ENCODE results near the gene SSTR5.

The SSTR5 gene

DNA sequence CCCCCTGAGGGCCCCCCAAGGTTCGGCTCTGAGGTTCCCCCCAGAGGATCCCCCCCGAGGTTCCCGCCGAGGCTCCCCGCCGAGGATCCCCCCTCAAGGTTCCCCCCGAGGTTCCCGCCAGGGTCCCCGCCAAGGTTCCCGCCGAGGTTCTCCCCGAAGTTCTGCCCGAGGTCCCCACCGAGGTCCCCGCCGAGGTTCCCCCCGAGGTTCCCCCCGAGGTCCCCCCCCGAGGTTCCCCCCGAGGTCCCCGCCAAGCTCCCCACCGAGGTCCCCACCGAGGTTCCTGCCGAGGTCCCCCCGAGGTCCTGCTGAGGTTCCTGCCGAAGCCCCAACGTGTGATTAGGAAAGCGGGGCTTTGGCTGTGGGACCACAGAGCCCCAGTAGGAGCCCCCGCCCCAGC, 32.2 kb upstream of the SSTR5 start:
- FAIRE-seq, result no peak

DNA sequence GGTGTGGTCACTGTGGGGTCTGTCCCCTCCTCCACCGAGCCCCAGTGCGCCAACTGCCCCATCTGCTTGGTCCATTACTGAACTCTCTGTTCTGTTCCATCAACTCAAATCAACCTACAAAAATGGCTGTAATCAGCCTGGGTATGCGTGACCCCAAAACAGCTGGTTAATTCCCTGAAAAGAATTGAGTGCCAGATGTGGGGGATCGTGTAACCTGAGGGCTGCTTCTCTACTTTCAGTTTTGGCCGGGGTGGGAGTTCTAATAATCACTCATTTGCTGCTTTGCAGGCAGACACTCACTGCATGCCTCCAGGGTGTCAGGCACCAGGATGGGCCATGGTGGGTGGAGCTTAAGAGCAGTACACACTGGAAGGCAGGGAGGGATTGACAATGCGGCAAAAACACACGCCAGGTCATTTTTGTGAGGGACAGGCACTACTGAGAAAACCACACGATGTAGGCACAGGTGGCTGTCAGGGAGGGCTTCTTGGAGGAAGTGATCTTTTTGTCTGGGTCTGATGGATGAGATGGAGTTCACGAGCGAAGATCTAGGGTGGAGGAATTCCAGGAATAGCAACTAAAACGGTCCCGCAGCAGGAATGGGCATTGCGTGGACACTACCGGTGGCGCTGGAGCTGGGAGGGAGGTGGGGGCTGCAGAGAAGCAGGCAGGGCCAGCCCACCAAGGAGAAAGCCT, 30.4 kb upstream of the SSTR5 start:
- no peak for FAIRE-seq

DNA sequence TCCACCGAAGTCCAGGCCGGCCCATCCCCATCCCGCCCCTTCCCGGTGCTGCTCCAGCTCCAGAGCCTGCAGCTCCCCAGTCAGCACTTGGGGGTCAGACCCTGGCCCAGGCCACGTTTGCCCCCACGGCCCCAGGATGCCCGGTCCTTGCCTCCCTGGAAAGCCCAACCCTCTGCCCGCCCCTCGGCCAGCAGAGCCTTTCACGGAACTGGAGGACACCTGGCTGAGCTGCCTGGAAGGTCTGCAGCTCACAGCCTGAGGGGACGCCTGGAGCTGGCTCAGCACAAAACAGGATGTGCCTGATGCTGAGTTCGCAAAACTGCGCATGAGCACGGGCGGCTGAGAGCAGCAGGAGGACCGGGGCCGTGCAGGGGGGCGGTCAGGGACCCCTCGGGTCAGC, 29.7 kb upstream of the SSTR5 start:
- no peak for FAIRE-seq

DNA sequence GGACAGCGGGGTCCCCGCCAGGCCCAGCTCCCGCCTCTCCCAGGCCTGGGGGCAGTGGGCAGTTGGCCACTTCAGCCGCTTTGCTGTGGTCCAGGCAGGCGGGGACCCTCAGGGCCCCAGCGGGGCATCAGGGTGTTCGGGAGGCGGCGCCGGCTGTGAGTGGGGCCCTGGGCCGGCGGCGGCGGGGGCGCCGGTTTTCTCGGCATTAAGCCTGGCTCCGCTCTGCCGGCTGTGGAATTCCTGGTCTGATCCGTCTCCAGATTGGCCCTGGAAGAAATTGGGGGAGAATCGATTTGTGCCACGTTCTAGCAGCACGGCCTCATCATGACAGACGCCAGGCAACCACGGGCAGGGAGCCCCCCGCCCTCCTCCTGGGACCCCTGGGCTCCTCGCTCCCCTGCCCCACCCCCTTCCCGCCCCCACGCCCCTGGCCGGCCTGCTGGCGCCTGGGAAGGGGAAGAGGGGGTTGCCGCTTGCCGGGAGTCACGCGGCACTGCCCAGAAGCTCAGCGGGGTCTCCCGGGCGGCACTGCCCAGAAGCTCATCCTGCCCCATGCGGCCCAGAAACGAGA, 28.6 kb upstream of the SSTR5 start:
- no peak for FAIRE-seq

DNA sequence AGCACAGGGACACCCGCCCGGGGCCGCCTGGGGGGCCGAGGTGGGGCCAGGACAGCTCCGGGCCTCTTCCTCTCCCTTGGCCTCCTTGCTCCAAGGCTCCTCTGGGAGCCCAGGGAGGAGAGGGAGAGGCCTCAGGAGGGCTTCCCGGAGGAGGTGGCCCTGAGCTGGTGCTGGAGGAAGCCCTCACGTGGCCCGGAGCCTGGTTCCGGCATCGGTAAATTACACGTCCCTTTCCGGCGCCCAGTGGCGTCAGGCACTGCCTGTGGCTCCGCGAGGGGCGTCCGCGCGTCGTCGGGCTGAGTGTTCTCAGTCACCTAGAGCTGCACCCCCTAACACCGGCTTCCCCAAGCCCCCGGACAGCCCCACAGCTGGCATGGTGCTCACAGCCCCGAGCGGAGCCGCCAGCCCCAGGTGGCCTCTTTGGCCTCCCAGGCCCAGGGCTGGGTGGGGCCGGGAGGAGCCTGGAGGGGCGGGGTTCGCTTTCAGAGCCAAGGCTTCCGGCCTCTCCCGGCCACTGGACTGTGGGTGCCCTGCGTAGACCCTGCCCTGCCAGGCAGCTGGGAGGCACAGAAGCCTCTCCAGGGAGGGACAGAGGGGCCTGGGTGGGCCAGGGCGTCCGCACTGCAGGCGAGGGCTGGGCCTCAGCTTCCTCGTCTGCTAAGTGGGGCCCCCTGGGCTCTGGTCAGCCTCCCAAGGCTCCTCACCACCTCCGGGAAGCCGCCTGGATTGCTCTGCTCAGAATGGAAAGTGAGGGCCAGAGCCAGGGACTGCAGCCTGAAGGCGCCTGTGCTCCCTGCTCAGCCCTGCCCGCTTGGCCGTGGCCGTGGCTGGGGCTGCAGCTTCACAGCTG, 27.9 kb upstream of the SSTR5 start:
- no peak for FAIRE-seq

DNA sequence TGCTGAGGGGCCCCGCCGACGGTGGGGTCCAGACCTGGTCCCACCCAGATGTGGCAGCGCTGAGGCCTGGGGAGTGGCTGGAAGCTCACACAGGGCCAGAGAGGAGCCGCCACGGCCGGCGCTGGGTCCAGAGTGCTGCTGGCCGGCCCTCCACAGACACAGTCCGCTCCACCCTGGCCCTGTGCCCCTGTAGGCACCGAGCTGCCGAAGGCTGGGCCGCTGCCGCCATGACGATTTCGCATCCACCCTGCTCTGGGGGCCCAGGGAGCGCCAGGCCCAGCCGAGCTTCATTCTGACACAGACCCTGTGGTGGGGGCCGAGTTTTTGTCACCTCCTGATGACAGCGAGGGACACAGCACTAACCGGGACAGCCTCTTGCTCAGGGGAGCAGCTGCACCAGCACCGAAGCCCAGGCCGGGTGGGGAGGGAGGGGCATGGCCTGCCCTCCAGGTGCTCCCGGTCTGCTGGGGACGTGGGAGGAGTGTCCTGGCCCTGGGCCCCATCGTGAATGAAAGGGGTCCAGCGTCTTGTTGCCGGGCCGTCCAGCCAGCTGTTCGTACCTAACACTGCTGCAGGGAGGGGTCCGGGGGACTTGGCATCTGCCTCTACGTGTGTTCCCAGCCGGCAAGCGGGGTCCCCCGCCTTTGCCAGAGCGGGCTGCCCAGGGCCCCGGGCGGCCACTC, 27.1 kb upstream of the SSTR5 start:
- FAIRE-seq, result no peak

DNA sequence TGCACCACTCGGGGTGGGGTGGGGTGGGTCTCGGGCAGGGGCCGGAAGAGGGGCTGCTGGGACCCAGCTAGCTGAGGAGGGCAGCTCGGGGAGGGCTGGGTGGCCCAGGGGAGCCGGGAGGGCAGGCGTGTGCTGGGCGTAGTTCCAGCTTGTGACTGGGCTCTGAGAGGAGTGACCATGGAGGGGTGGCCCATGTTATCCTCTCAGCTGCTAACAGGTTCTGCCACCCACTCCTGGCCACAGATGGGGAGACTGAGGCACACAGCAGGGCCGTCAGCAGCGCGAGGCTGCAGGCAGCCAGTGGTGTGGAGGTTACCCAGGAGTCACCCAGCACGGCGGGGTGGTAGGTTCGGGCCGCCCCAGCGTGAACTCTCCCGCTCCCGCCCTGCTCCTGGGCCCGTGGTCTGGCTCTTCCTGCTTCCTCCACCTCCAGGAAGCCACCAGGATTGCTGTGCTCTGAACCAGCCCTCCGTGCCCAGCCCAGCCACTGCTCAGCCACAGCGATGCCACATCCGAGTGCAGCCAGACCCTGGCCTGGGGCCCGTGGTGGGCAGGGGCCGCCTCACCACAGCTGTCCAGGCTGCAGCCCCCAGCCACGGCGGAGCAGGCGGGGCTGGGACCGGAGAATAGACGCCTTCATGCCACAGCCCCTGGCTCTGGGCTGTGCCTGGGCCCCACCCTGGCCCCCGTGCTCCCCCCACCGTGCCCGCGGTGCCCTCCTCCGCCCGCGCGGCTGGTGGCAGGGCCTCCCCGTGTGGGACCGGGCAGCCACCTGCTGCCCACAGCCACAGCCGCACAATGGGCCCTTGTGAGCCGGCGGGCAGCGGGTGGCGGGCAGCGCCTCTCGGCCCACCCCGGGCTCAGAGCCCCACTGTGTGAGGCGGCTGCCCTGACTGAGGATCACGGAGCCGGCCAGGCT, 26.3 kb upstream of the SSTR5 start:
- no peak for FAIRE-seq

DNA sequence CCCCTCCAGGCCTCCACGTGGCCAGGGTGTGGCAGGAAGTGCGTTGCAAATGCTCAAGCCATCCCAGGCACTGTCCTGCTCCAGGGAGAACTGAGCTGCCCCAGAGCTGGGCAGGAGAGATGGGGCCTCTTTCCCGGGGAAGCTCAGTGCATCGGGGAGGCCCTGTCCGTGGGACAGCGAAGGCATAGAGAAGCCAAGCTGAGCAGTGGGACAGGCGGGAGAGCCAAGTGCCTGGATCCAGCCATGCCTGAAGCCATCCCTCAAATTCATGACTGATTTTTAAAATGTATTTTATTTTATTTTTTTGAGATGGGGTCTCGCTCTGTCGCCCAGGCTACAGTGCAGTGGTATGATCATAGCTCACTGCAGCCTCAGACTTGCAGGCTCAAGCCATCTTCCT, 25.4 kb upstream of the SSTR5 start:
- no peak for FAIRE-seq

DNA sequence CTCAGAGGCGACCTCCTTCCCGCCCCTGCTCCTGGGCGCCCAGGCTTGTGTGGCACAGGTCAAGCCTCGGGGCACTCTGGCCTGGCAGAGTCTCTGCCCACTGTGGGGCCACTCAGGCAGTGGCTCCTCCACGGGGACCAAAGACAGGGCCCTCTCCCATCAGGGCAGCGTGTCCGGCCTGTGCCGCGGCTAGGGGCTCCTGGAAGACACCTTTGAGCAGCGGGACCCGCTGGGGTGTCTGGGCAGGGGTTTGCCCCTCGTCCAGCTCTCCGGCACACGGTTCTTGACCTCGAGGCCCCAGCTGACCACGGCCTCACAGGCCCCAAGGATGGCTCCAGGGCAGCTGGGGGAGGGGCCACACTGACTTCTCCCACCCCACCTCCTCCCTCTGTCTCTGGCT, 24.7 kb upstream of the SSTR5 start:
- FAIRE-seq, result no peak

DNA sequence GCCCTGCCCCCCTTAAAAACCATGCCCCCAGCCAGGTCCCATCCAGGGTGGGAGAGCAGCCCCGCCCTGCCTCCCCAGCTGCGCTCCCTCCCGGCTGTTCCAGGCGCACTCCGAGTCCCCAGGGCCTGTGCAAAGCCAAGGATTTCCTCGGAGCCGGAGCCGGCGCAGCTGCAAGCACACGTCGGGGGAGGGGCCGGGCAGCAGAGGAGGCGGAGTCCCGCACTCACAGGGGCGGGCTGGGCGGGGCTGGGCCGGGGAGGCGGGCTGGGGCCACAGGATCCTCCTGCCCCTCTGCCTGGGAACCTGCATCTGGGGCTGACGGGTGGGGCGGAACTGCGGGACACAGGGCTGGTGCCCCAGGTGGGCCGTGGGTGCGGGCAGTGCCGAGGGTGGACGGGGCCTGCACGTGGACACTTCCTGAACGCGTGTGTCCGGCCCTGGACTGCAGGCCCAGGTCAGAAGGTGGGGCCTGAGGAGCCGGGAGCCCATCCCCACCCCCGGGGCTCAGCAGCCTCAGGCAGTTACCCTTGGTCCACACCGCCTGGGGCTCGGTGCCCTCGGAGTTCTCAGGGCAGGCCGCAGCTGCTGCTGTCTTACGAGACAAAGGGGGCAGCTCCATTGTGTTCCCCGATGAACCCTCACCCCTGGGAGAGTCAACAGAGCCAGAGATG, 24.0 kb upstream of the SSTR5 start:
- peak; percentile 83 for FAIRE-seq

DNA sequence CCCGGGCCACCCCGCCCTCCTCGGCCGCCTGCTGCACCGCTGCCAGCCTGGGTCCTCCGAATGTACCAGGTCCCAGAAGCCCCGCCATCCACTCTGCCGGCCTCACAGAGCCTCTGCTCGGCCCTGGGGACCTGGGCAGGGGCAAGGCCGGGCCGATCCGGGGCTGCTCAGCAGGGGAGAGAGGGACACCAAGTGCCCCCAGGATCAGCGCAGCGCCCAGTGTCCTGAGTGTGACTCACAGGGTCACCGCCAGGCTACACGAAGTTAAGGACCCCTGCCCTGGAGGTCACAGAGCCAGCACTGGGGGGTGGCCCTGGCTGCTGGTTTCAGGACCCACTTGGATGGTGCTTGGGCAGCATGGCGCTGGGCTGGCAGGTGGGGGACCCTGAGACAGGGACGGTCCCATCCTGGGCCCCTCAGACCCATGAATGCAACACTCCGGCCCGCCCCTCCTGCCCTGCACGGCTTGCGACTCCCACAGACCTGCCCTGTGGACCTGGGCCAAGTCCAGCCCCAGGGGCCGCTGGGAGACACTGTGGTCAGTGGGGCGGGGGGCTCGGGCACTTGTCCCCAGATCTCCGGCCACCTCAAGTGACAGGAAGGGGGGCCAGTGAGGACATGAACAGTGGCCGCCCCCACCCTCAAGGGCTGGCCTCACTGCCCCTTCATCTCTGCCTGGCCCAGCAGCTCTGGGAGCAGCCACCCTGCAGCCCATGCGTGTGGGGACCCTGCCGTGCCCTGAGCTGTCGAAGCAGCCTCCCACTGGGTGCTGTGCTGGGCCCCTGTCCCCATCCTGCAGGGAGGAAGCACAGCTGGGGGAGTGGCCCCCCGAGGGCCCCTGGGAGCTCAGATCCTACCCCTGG, 23.2 kb upstream of the SSTR5 start:
- no peak for FAIRE-seq

DNA sequence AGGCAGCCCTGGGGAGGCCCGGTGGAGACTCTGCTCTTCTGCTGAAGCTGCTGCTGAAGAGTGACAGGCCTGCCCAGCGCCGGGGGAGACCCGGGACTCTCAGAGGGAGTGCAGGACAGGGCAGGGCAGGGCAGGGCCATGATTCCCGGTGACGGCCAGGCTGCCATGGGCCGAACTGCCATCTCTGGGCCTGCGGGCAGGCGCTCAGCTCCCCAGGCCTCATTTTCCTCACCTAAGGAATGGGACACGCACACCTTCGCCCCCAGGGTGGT, 22.6 kb upstream of the SSTR5 start:
- no peak for FAIRE-seq

DNA sequence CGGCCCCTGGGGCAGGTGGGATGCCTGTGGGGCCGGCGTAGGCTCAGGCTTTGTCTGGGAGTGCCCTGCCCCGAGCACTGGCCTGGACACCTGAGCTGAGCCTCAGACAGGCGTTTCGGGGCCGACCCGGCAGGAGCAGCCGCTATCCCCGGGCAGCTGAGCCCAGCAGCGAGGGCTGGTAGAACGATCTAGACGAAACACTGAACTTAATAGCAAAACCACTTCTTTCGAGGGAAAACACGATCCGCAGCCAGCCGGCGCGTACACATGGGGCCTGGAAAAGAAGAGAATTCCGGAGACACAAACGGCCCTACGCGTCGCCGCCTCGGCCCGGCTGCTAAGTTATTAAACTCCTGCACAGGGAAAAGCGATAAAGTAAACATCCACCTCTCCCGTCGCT, 22.0 kb upstream of the SSTR5 start:
- peak; percentile 77 for FAIRE-seq

DNA sequence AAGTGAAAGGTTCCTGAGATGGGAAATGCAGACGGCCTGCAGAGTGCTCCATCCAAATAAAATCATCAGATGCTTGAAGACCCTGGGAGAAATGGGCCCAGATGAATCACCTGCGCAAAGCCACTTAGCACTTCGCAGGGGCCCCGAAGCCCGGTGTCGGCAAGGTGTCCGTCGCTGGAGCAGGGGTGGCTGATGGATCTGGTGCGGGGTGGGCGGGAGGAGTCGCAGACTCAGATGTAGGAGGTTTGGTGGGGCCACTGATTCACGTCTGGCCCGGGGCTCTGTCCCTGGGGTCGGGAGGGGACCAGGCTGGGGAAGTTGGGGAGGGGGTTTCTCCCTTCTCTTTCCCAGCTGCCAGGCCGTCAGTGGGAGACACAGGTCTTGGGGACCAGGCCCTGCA, 21.6 kb upstream of the SSTR5 start:
- no peak for FAIRE-seq

DNA sequence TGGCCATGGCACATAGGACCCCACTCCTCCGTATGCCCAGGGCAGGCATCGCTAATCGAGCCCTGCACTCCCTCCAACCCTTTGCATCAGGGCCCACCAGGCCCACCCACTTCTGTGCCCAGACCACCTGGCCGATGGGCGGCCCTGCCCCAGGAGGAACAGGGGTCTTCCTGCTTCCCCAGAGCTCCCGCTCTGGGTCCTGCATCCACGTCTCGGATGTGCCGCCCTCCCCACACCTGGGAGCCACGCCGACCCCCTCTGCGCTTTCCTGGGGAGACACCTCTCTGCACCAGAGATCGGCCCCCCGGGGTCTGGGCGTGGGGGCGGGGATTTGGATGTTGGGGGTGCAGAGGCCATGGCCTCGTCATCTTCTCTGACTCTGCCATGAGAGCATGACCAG, 21.1 kb upstream of the SSTR5 start:
- no peak for FAIRE-seq

DNA sequence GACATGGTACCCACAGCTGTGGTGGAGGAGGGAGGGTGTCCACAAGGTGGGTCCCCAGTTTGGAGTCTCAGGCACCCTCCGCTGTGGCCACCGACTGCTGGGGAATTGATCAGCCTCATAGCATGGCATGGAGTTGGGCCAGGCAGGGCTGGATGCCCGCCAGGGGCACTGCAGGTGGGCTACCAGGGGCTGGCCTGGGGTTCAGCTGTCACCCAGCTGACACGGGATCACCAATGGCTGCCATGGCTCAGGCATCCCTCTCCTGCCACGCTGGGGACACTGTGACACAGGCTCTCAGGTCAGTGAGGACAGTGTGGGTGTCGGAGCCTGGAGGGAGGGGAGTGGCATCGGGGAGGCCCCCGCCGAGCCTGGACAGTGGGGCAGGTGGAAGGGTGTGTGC, 19.8 kb upstream of the SSTR5 start:
- FAIRE-seq, result no peak

DNA sequence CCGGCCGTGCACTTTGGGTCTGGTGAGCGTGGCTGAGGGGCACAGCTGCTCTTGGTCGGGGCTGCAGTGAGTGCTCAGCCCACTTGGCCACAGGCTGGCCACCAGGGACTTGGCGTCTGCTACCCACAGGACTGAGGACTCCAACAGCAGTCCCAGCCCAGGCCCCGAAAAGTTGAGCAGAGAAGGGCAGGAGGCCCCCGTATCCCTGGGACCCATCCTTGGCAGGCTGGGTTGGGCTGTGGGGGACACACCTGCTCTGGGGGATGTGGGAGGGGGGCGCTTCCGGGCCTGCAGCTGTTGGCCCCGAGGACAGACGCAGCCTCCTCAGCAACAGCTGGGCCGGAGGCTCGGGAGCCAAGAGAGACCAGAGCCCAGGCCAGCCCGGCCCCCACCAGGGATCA, 19.4 kb upstream of the SSTR5 start:
- no peak for FAIRE-seq

DNA sequence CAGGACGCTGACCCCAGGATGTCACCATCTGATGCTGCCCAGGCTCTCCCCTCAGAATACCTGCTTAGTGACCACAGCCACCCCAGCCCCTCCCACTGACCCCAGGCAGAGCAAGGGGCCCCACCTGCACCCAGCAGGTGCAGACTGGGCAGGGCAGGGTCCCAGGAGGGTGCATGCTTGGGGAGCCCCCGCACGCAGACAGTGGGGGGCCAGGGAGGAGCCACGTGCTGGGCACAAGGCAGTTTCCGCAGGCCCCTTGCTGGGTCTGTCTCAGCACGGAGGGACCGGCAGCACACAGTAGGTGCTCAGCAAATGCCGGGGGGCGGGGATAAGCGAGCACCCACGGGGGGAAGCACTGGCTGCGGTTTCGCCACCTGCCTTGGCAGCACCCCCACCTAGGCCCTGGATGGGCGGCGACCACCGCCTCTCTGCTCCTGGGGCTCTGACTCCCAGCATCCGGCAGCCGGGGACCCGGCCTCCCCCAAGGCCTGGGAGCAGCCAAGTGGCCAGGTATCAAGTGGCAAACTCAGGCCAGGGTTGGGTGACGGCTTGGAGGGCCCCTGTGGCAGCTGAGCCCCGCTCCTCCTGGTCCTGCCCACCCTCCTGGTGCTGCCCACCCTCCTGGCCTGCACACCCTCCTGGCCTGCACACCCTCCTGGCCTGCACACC, 18.7 kb upstream of the SSTR5 start:
- FAIRE-seq, result no peak

DNA sequence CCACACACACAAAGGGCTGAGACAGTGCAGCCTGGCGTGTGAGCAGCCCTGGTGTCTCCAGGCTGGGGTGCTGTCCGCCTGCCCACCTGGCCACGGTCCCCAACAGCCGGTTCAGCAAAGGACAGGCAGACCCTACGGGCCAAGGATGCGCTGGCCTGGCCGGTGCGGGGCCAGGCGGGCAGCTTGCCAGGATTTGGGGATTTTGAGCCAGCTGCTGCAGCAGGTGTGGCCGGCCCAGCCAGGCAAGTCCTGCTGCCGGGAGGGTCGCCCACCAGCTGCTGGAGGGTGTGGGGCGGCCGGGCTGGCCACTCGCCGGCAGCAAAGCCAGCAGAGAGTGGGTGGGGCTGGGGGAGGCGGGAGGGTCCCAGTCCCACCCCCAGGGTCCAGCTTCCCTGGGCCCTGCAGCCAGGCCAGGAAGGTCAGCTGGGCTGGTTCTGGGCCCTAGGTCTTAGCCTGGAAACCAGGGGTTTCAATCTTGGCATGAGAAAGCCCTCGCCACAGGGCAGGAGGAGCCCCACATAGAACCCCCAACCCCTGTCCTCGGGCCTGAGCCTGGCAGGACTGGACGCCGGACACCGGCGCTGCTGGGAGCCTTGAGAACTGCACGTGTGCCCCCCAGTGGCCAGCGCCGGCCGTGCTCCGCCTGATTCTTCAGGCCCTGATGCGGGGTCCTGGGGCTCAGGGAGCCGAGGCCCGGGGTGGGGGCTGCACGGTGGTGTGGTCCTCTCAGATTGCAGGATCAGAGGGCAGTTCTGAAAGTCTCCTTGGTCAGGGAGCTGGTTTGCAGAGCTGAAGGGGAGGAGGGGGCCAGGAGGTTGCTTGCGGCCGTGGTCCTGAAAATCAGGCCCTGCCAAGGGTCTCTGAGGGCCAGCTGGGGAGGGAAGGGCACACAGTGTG, 17.6 kb upstream of the SSTR5 start:
- no peak for FAIRE-seq

DNA sequence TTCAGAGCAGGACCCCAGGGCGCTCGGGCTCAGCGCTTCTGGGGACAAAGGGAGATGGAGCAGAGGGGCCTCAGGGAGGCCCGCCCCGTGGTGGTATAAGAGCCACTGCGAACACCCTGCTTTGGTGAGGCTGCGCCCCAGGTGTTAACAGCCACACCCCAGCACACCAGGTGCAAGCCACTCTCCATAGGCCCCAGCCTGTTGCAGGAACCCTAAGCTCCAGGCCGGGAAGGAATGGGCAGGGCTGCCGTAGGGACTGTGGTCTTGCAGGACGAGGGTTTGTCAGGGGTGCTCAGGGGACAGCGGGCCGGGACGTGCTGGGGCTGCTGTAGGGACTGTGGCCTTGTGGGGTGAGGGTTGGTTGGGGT, 17.0 kb upstream of the SSTR5 start:
- FAIRE-seq, result no peak
